ENCODE measurements around the gene VAMP7.

VAMP7 gene

DNA sequence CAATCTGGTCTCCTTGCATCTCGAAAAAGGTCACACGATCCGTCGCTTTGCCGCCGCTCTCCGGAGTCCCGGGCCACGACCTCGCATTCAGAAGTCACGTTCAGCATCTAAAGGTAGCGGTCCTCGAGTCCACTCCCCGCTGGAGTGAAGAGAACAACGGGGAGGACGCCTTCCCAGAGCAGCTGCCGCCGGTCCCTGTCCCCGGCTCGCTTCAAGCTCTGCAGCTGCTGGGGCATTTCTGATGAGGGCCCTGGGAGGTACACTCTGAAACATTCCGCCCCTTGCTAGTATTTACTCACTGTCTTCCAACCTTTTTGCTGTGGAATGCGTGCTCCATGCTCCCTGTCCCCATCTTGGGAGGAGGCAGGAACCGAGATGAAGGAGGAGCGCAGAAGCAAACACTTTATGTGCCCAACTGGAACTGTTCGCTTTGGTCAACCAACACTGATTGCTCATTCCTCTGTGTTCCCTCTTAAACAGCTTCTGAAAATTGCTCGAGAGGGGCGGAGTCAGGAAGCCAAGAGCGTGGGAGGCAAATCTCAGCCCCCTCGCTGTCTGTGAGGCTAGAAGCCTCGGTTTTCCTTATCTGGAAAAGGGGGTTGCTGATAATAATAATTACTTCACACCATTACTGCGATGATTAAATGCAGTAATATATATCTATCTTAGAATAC, 6.4 kb upstream of the VAMP7 start:
- Histone ChIP-seq H3K4me2 (ENCODE audit: low read depth, low read length, poor library complexity, severe bottlenecking) (no peak overlapping the region), H3F3A (ENCODE audit: insufficient read depth) (no peaks in the 10 kb centered on the region), H3K79me2 (ENCODE audit: insufficient read depth, low read length) (no peaks in the 10 kb centered on the region), H3K9me3 (ENCODE audit: insufficient read depth, low read length) (no peaks in the 10 kb centered on the region), H3K27me3 (ENCODE audit: low read length) (no peaks in the 10 kb centered on the region), H3K27ac (ENCODE audit: low read depth, low read length) (no peak overlapping the region), H2AFZ (ENCODE audit: low read depth, low read length, severe bottlenecking) (no peak overlapping the region), H4K20me1 (ENCODE audit: low read depth, low read length) (no peaks in the 10 kb centered on the region), H3K9me2 (replicated peaks; ENCODE audit: insufficient read depth, low read length) (no peaks in the 10 kb centered on the region), H3K36me3 (ENCODE audit: low read length) (no peaks in the 10 kb centered on the region), H3K9ac (ENCODE audit: low read length) (no peak overlapping the region), H3K4me3 (ENCODE audit: insufficient read depth, low read length, poor library complexity, severe bottlenecking) (no peak overlapping the region)
- TF ChIP-seq, protein P1, sequence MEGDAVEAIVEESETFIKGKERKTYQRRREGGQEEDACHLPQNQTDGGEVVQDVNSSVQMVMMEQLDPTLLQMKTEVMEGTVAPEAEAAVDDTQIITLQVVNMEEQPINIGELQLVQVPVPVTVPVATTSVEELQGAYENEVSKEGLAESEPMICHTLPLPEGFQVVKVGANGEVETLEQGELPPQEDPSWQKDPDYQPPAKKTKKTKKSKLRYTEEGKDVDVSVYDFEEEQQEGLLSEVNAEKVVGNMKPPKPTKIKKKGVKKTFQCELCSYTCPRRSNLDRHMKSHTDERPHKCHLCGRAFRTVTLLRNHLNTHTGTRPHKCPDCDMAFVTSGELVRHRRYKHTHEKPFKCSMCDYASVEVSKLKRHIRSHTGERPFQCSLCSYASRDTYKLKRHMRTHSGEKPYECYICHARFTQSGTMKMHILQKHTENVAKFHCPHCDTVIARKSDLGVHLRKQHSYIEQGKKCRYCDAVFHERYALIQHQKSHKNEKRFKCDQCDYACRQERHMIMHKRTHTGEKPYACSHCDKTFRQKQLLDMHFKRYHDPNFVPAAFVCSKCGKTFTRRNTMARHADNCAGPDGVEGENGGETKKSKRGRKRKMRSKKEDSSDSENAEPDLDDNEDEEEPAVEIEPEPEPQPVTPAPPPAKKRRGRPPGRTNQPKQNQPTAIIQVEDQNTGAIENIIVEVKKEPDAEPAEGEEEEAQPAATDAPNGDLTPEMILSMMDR (IDR thresholded peaks at IDR 0.05; ENCODE audit: insufficient read depth, low read length, poor library complexity, severe bottlenecking) = no peak
- no peak for TF ChIP-seq EZH2phosphoT487 (conservative IDR thresholded peaks at IDR 0.05; ENCODE audit: low read length)

DNA sequence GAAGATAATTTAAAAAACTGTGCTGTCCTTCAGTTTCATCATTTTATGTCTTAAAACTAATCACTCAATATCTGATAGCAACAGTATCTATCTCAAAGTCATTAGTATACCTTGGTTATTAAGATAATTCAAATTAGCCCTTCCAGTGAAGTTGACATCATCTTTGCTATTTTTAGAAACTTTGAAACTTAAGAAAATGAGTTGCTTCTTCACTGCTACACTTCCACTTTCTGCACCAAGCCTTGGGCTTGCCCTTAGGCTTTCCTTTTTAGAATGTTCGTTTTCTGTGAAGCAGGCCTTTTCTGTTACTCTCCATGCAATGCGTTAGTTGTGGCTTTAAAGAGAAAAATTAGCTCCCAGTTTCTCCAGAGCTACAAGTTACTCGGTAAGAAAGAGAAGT, 4.4 kb upstream of the VAMP7 start:
- H3K27ac ChIP-seq (ENCODE audit: low read depth, low read length) = no peak overlapping the region
- H3K27me3 ChIP-seq (ENCODE audit: low read length) = no peaks in the 10 kb centered on the region
- no peak overlapping the region for H2AFZ ChIP-seq (ENCODE audit: low read depth, low read length, severe bottlenecking)
- H3K4me3 ChIP-seq (ENCODE audit: insufficient read depth, low read length, poor library complexity, severe bottlenecking) = no peak overlapping the region
- H3K79me2 ChIP-seq (ENCODE audit: insufficient read depth, low read length) = peaks cover 5% of the 10 kb centered on the region
- H3F3A ChIP-seq (ENCODE audit: insufficient read depth) = no peaks in the 10 kb centered on the region
- no peaks in the 10 kb centered on the region for H3K36me3 ChIP-seq (ENCODE audit: low read length)
- no peak overlapping the region for H3K9ac ChIP-seq (ENCODE audit: low read length)
- no peaks in the 10 kb centered on the region for H3K9me3 ChIP-seq (ENCODE audit: insufficient read depth, low read length)
- no peaks in the 10 kb centered on the region for H3K9me2 ChIP-seq (replicated peaks; ENCODE audit: insufficient read depth, low read length)
- TF ChIP-seq, protein P1 (IDR thresholded peaks at IDR 0.05; ENCODE audit: insufficient read depth, low read length, poor library complexity, severe bottlenecking) = no peak
- no peak for TF ChIP-seq EZH2phosphoT487 (conservative IDR thresholded peaks at IDR 0.05; ENCODE audit: low read length)
- no peak overlapping the region for H3K4me2 ChIP-seq (ENCODE audit: low read depth, low read length, poor library complexity, severe bottlenecking)
- no peaks in the 10 kb centered on the region for H4K20me1 ChIP-seq (ENCODE audit: low read depth, low read length)

DNA sequence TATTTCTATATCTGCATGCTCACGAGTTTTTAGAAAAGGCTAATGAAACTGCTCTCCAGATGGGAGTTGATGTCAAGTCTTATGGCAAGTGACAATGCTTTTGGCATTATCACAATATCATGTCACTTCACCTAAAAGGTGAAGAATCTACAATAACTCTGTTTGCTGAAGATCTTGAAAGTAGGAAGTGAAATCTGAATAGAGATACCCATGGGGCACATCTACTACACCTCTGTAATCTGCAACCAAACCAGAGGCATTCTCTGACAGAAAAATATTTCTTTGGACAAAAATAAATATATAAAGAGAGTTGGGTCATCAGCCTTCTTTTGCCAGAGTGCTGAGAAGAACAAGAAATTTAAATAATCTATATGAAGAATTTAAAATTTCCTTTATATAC, 3.9 kb upstream of the VAMP7 start:
- no peaks in the 10 kb centered on the region for H3F3A ChIP-seq (ENCODE audit: insufficient read depth)
- no peak overlapping the region for H3K4me2 ChIP-seq (ENCODE audit: low read depth, low read length, poor library complexity, severe bottlenecking)
- no peaks in the 10 kb centered on the region for H3K9me3 ChIP-seq (ENCODE audit: insufficient read depth, low read length)
- H3K27me3 ChIP-seq (ENCODE audit: low read length) = no peaks in the 10 kb centered on the region
- H3K9me2 ChIP-seq (replicated peaks; ENCODE audit: insufficient read depth, low read length) = no peaks in the 10 kb centered on the region
- H3K9ac ChIP-seq (ENCODE audit: low read length) = no peak overlapping the region
- H4K20me1 ChIP-seq (ENCODE audit: low read depth, low read length) = no peaks in the 10 kb centered on the region
- H3K27ac ChIP-seq (ENCODE audit: low read depth, low read length) = no peak overlapping the region
- H3K79me2 ChIP-seq (ENCODE audit: insufficient read depth, low read length) = peaks cover 11% of the 10 kb centered on the region
- H2AFZ ChIP-seq (ENCODE audit: low read depth, low read length, severe bottlenecking) = no peak overlapping the region
- no peaks in the 10 kb centered on the region for H3K36me3 ChIP-seq (ENCODE audit: low read length)
- H3K4me3 ChIP-seq (ENCODE audit: insufficient read depth, low read length, poor library complexity, severe bottlenecking) = no peak overlapping the region
- TF ChIP-seq, protein P1 (IDR thresholded peaks at IDR 0.05; ENCODE audit: insufficient read depth, low read length, poor library complexity, severe bottlenecking) = no peak
- TF ChIP-seq EZH2phosphoT487 (conservative IDR thresholded peaks at IDR 0.05; ENCODE audit: low read length) = no peak

Measured in SU-DHL-6 (cell line).